Cardiac muscle cell (in vitro differentiated cells and primary cell): ENCODE results near the gene TGFBR2. TPM values are rescaled to one million over a fixed set of nuclear protein-coding genes. Genes with fewer than 3 reads are reported as not detected.

Experiments used
- DNase-seq, 2 donors: peaks; one replicate each; pipeline versions ENCODE4 v3.0.0 to v3.0.0-alpha.2; 2010 to 2017; ENCODE audit warnings: low read depth in 1 of 2, low spot score in 1 of 2
- H3K27ac ChIP-seq: fragments of 200-600 bp; sonication (generic); 2 replicates; pipeline ENCODE4 v1.5.1; 2016
- H3K27me3 ChIP-seq: fragments of 200-600 bp; sonication (generic); 2 replicates; pipeline ENCODE4 v1.6.0; 2016; ENCODE audit warnings: control low read depth
- H3K36me3 ChIP-seq: fragments of 200-600 bp; sonication (generic); 2 replicates; pipeline ENCODE4 v1.5.1; 2016; ENCODE audit warnings: control low read depth
- H3K4me1 ChIP-seq: fragments of 200-600 bp; sonication (generic); 2 replicates; pipeline ENCODE4 v1.8.1; 2017; ENCODE audit warnings: low read depth, mild to moderate bottlenecking, mixed run types
- H3K4me3 ChIP-seq: fragments of 200-600 bp; sonication (generic); 2 replicates; pipeline ENCODE4 v1.5.1; 2016; ENCODE audit warnings: mild to moderate bottlenecking
- H3K9me3 ChIP-seq: fragments of 200-600 bp; sonication (generic); 2 replicates; pipeline ENCODE4 v1.5.1; 2017; ENCODE audit warnings: low read depth, mild to moderate bottlenecking, control low read depth
- polyA plus RNA-seq: library from polyadenylated mRNA; unstranded; fragments of >200 nt; fragmentation: Nextera tagmentation; extraction: Ambion mirVana; gene quantifications from 2 replicates; pipeline ENCODE4 v1.2.1, GENCODE V29; 2016
- total RNA-seq: library from RNA; depleted of rRNA; stranded (reverse); fragments of >200 nt; gene quantifications from 2 replicates; pipeline ENCODE4 v1.2.3, GENCODE V29; 2016
- TF ChIP-seq, protein P1 (sequence below): IDR thresholded peaks from 2 replicates; pipeline ENCODE4 v1.5.1; 2012; ENCODE audit warnings: low read depth, mild to moderate bottlenecking, low read length

TGFBR2 gene
- total and polyA plus RNA-seq, 2 experiments from 2014 or later: 7.0 to 11.2 TPM

DNA sequence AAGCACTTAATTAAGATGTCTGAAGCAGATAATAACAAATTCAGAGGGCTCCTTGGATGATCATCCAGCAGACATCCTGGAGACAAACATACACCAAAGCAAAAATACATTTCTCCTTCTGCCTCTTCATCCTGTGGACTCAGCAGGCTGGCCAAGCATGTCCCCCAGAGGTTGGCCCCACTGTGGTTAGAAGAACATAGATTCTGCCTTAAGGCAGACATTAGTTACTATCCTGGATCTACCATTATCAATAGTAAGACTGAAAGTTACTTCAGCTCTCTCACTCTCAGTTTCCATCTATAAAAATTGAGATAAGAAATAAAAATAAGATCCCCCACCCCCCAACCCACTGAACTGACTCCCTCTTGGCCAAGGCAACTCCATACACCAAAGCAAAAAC, 28.6 kb upstream of the TGFBR2 start:
- Histone ChIP-seq H3K9me3 (no peaks in the 10 kb centered on the region), H3K27me3 (no peaks in the 10 kb centered on the region), H3K27ac (no peak overlapping the region), H3K36me3 (no peaks in the 10 kb centered on the region), H3K4me1 (peaks cover 5% of the 10 kb centered on the region), H3K4me3 (no peak overlapping the region)
- TF ChIP-seq, protein P1, sequence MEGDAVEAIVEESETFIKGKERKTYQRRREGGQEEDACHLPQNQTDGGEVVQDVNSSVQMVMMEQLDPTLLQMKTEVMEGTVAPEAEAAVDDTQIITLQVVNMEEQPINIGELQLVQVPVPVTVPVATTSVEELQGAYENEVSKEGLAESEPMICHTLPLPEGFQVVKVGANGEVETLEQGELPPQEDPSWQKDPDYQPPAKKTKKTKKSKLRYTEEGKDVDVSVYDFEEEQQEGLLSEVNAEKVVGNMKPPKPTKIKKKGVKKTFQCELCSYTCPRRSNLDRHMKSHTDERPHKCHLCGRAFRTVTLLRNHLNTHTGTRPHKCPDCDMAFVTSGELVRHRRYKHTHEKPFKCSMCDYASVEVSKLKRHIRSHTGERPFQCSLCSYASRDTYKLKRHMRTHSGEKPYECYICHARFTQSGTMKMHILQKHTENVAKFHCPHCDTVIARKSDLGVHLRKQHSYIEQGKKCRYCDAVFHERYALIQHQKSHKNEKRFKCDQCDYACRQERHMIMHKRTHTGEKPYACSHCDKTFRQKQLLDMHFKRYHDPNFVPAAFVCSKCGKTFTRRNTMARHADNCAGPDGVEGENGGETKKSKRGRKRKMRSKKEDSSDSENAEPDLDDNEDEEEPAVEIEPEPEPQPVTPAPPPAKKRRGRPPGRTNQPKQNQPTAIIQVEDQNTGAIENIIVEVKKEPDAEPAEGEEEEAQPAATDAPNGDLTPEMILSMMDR: no peak
- no peak for DNase-seq

DNA sequence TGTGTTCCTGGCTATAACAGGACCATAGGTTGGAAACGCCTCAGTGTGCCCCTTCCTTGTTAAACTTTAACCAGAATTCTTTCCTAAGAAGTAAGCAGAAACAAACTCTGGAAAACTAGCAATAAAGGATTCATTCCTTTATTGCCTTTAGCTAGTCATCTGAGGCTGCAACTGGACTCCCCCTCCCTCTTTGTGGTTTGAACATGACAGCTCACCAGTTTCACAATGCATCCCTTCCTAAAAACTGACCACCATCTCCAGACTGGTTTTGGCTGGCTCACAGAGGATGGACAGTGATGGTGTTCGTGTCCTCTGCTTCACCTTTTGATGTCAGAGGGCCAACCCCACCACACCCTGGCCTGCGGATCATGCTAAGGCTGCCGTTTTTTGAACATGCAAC, 27.9 kb upstream of the TGFBR2 start:
- Histone ChIP-seq H3K27ac (no peak overlapping the region), H3K27me3 (no peaks in the 10 kb centered on the region), H3K9me3 (no peaks in the 10 kb centered on the region), H3K4me3 (no peak overlapping the region), H3K4me1 (peaks cover 5% of the 10 kb centered on the region), H3K36me3 (no peaks in the 10 kb centered on the region)
- TF ChIP-seq, protein P1: no peak
- peak in 1 of 2 donors; percentile 93 for DNase-seq

DNA sequence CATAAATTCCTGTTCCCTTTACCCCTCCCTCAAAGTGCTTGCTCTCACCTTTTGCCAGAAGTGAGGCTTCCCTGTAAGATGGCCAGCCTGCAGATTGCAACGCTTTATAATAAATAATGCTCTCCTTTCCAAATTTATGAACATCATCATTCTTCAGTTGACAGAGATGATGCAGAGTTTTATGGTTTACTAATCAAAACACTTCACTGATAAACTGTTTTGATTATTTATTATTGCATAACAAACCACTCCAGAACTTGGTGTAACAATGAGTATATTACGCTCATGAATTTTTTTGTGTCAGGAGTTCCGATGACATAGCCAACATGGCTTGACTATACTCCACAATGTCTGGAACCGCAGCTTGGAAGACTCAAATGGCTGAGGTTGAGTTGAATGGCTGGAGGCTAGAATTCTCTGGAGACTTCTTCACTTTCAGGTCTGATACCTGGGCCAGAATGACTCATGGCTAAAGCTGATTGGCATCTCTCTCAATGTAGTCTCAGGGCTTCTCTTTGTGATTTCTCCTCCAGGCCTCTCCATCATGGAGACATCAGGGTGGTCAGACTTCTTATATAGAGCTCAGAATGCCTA, 27.3 kb upstream of the TGFBR2 start:
- TF ChIP-seq, protein P1: no peak
- Histone ChIP-seq H3K36me3 (no peaks in the 10 kb centered on the region), H3K27ac (no peak overlapping the region), H3K27me3 (no peaks in the 10 kb centered on the region), H3K4me1 (peaks cover 5% of the 10 kb centered on the region), H3K4me3 (no peak overlapping the region), H3K9me3 (no peaks in the 10 kb centered on the region)
- DNase-seq: no peak

DNA sequence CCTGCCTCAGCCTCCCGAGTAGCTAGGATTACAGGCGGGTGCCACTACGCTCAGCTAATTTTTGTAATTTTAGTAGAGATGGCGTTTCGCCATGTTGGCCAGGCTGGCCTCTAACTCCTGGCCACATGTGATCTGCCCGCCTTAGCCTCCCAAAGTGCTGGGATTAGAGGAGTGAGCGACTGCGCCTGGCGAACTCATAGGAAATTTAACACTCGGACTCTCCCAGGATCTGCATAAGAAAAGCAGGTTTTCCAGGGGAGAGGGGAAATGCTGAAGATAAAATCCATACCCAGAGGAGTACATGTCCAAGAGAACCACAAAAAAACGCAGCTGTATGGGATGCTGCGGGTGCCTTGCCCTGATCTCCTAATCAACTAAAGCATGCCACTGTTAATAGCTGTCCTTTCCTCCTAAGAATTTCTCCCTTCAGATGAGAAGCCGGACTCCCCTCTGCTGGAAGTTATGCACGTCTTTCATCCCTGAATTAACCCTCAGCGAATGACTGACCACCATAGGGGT, 25.3 kb upstream of the TGFBR2 start:
- H3K4me1 ChIP-seq: peaks cover 5% of the 10 kb centered on the region
- no peaks in the 10 kb centered on the region for H3K27me3 ChIP-seq
- H3K27ac ChIP-seq: no peak overlapping the region
- TF ChIP-seq, protein P1: no peak
- no peak for DNase-seq
- no peaks in the 10 kb centered on the region for H3K9me3 ChIP-seq
- H3K4me3 ChIP-seq: no peak overlapping the region
- no peaks in the 10 kb centered on the region for H3K36me3 ChIP-seq

DNA sequence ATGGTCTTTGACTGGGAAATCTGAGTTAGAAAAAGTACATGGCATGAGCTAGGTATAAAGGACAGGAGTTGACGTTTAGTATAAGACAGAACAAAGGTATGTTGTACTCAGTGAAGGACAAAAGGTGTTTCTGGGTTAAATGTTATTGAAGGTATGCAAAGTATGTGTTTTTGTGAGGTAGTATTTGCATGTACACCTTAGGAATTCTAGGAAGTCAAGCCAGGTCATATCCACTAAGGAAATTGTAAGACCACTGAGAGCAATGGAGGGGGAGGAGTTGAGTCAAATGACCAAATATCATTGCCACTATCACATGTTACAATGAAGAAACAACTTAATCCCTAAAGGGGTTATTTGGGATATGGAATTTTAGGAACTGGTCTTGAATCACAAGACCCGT, 24.4 kb upstream of the TGFBR2 start:
- Histone ChIP-seq H3K36me3 (no peaks in the 10 kb centered on the region), H3K27me3 (no peaks in the 10 kb centered on the region), H3K4me1 (peaks cover 5% of the 10 kb centered on the region), H3K4me3 (no peak overlapping the region), H3K27ac (no peak overlapping the region), H3K9me3 (no peaks in the 10 kb centered on the region)
- TF ChIP-seq, protein P1: no peak
- no peak for DNase-seq
